HuH-7.5 (cell line): ENCODE results near the gene APOBEC3H.

Experiments
- DNase-seq: peaks from one replicate; pipeline ENCODE4 v3.0.0; 2011; ENCODE audit warnings: low spot score

APOBEC3H gene

GRCh38 chr22:39081016-39081415 lies 16.0 kb upstream of the APOBEC3H start:
- no peak for DNase-seq

- no peak for DNase-seq
Measured at GRCh38 chr22:39081598-39081997, 15.4 kb upstream of the APOBEC3H start.

- no peak for DNase-seq
Measured at GRCh38 chr22:39083212-39084165, 13.6 kb upstream of the APOBEC3H start.

GRCh38 chr22:39084666-39085065 lies 12.4 kb upstream of the APOBEC3H start:
- DNase-seq, result no peak

- DNase-seq, result no peak
Measured at GRCh38 chr22:39087098-39087497, 9.9 kb upstream of the APOBEC3H start.

GRCh38 chr22:39087881-39088684 lies 9.0 kb upstream of the APOBEC3H start:
- no peak for DNase-seq

GRCh38 chr22:39088685-39089032 lies 8.4 kb upstream of the APOBEC3H start:
- DNase-seq, result no peak

GRCh38 chr22:39089928-39090327 lies 7.1 kb upstream of the APOBEC3H start:
- no peak for DNase-seq

GRCh38 chr22:39090426-39091064 lies 6.5 kb upstream of the APOBEC3H start:
- DNase-seq, result no peak

- no peak for DNase-seq
Measured at GRCh38 chr22:39091126-39092081, 5.6 kb upstream of the APOBEC3H start.

- no peak for DNase-seq
Measured at GRCh38 chr22:39092111-39092862, 4.8 kb upstream of the APOBEC3H start.

GRCh38 chr22:39094717-39095389 lies 2.2 kb upstream of the APOBEC3H start:
- DNase-seq, result no peak

GRCh38 chr22:39095971-39096370 lies 1.1 kb upstream of the APOBEC3H start:
- DNase-seq, result no peak

- DNase-seq, result no peak
Measured at GRCh38 chr22:39098026-39098425, 982 bp downstream of the APOBEC3H start.

GRCh38 chr22:39098576-39098975 lies 1.5 kb downstream of the APOBEC3H start:
- DNase-seq, result no peak

- no peak for DNase-seq
Measured at GRCh38 chr22:39101226-39101625, 4.2 kb downstream of the APOBEC3H start.

GRCh38 chr22:39103431-39103830 lies 6.4 kb downstream of the APOBEC3H start:
- DNase-seq, result no peak

GRCh38 chr22:39106326-39106725 lies 9.3 kb downstream of the APOBEC3H start:
- DNase-seq, result no peak

GRCh38 chr22:39108487-39108886 lies 11.4 kb downstream of the APOBEC3H start:
- no peak for DNase-seq

GRCh38 chr22:39109361-39109760 lies 12.3 kb downstream of the APOBEC3H start:
- DNase-seq, result no peak
